Activated T-cell treated with anti-CD3 and anti-CD28 coated beads, Interleukin-2, amount 50 U/mL, for 24 hours (primary cell): ENCODE data around the gene LRRC4.

Source experiments
- DNase-seq: peaks from one replicate; pipeline ENCODE4 v3.0.0-alpha.2; 2020
- H3K27ac Mint-ChIP-seq: 2 replicates; pipeline ENCODE4 v1.8.0; 2020; ENCODE audit warnings: mild to moderate bottlenecking, mixed read lengths
- H3K27me3 Mint-ChIP-seq: 2 replicates; pipeline ENCODE4 v1.8.0; 2020; ENCODE audit warnings: mixed read lengths
- H3K36me3 Mint-ChIP-seq: 2 replicates; pipeline ENCODE4 v1.8.0; 2020; ENCODE audit warnings: low read depth, mixed read lengths
- H3K4me1 Mint-ChIP-seq: 2 replicates; pipeline ENCODE4 v1.8.0; 2020; ENCODE audit warnings: low read depth, mixed read lengths
- H3K4me3 Mint-ChIP-seq: 2 replicates; pipeline ENCODE4 v1.8.0; 2020; ENCODE audit warnings: mild to moderate bottlenecking, moderate library complexity, mixed read lengths
- H3K9me3 Mint-ChIP-seq: 2 replicates; pipeline ENCODE4 v1.8.0; 2020; ENCODE audit warnings: mixed read lengths

The LRRC4 gene

DNA sequence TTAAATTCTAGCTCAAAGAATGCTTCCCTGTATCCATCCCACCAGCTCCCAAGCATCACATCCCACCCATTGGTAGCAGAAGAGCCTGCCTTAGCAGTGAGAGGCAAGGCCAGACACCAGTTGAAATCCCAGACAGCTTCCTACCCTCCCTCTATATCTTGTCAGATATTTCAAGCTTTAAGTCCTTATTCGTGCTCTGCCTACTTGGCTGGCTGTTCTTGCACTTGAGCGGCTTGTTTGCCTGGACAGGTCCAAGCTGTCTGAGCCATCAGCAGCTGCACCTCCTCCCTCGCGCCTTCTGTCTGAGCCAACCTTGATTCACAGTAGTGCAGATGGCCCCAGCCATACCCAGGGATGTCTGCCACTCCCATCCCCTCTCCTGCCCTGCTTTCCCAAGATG lies 16.4 kb downstream of the LRRC4 start:
- DNase-seq = no peak
- no peak overlapping the region for H3K27ac Mint-ChIP-seq
- no peaks in the 10 kb centered on the region for H3K9me3 Mint-ChIP-seq
- H3K4me3 Mint-ChIP-seq = no peak overlapping the region
- peaks cover 80% of the 10 kb centered on the region for H3K36me3 Mint-ChIP-seq
- no peaks in the 10 kb centered on the region for H3K27me3 Mint-ChIP-seq
- no peaks in the 10 kb centered on the region for H3K4me1 Mint-ChIP-seq

DNA sequence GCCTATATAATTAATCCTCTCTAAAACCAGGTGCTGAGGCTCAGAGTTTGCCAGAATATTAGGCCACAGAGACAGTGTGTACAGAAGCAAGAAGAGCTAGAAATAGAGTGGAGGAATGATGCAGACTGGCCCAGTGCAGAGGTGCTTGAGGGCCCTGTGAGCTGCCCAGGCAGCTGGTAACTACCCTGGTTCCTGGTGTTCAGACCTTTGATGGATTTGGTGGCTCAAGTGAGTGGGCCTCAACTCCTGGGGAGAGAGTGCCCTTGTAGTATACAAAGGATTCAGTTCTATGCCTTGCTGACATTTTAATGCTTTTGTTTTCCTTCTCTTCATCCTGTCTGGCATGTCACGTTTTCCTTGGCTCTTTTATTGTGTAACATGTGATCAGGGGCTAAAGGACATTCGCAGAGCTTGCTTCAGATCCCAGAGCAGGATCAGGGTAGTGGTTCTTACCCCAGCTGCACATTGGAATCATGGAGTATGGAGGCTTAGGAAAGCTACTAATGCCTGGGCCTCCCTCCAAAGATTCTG lies 20.0 kb downstream of the LRRC4 start:
- Mint-ChIP-seq H3K27ac (no peak overlapping the region), H3K4me3 (no peak overlapping the region)

DNA sequence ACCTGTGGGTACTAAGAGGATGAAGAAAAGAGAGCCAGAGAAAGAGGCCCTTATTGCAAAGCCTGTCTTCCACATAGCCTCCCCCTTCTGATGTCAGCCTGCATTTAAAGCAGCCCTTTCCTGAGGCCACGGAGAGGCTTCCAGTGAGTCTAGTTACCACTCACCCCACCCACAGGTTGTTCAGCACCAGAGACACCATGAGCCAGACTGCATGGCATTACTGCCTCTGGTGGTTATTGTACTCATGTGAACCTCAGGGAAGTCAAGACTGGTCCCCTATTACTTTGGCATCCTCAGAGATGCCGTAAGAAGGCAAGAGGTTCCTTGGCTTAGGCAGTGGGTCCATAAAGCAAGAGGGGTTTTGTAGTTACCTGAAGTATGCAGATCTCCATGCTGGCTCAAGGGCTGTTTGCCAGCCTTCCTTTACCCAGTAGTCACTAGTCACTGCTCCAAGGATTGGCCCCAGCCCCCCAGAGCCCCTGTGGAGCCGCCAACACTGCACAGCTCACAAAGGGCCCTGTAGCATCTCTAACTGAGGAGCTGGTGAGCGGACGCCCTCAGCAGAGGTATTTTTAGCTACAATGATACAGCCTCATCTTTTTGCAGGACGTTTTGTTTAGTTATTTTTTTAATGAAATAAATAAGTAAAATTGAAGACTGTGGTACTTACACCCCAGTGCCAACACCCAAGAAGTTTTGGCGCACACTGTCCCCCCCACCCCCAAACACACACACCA lies 20.7 kb downstream of the LRRC4 start:
- Mint-ChIP-seq H3K9me3 (no peaks in the 10 kb centered on the region), H3K27me3 (no peaks in the 10 kb centered on the region), H3K36me3 (peaks cover 77% of the 10 kb centered on the region), H3K4me3 (no peak overlapping the region), H3K4me1 (no peaks in the 10 kb centered on the region), H3K27ac (no peak overlapping the region)
- DNase-seq = no peak

More for the DNA sequence above, 20.0 kb downstream of the LRRC4 start:
- Mint-ChIP-seq H3K27me3 (no peaks in the 10 kb centered on the region), H3K9me3 (no peaks in the 10 kb centered on the region), H3K36me3 (peaks cover 70% of the 10 kb centered on the region), H3K4me1 (no peaks in the 10 kb centered on the region)
- no peak for DNase-seq

DNA sequence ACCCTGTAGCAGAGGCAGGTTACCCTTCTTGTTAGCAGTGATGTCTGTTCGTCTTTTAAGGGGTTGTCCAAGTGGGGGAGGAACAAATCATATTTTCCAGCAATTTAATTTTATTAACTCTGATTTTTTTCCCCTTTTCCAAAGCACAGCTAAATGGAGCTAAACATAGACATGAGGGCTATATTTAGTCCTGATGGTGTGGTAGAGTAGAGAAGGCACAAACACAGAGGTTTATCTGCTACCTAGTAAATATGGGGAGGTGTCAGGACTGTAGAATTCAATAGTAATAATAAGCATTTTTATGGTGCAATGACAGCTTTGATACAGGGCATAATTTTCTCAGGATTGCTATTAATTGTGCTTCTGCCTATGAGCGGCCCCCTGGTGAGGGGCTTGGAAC lies 22.5 kb downstream of the LRRC4 start:
- H3K4me1 Mint-ChIP-seq = peaks cover 2% of the 10 kb centered on the region
- H3K36me3 Mint-ChIP-seq = peaks cover 75% of the 10 kb centered on the region
- no peaks in the 10 kb centered on the region for H3K9me3 Mint-ChIP-seq
- H3K27ac Mint-ChIP-seq = no peak overlapping the region
- DNase-seq = no peak
- no peaks in the 10 kb centered on the region for H3K27me3 Mint-ChIP-seq
- H3K4me3 Mint-ChIP-seq = no peak overlapping the region

DNA sequence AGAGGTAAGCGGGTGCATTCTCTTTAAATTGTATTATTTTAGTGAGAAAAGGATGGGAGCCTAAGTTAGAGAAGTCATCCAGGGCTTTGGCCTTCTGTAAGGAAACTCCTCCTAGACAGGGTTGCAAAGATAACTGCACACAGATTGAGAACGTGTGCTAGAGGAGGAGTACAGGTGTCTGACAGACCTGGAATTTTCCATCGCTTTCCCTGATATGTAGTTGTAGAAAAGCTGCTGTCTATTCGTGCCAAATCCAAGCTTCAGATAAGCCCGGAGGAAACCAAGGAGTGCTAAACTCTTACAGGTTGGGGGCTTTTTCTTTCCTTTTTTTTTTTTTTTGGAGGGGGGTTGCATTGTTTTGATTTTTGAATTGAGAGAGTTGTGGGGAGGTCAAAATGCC lies 23.1 kb downstream of the LRRC4 start:
- no peaks in the 10 kb centered on the region for H3K27me3 Mint-ChIP-seq
- no peak overlapping the region for H3K4me3 Mint-ChIP-seq
- H3K27ac Mint-ChIP-seq = no peak overlapping the region
- no peak for DNase-seq
- H3K36me3 Mint-ChIP-seq = peaks cover 75% of the 10 kb centered on the region
- H3K9me3 Mint-ChIP-seq = no peaks in the 10 kb centered on the region
- peaks cover 8% of the 10 kb centered on the region for H3K4me1 Mint-ChIP-seq

DNA sequence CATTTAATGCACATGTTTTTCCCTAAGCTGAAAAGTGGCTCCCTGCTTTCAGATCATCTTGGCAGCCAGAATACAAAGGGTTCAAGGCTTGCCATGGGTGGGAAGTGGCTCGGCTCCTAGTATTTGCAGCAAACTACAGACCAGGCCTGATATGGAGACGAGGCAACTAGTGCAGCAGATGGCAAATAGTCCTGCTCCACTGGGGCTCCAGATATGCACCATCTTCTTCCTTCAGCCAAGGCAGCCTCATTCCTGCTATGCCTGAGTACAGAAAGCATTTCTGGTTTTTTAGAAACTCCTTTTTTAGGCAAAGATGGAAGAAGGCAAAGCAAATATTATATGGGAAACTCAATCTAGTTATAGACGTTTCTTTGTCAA lies 23.9 kb downstream of the LRRC4 start:
- DNase-seq = no peak
- Mint-ChIP-seq H3K27ac (no peak overlapping the region), H3K4me3 (no peak overlapping the region), H3K36me3 (peaks cover 67% of the 10 kb centered on the region), H3K4me1 (peaks cover 15% of the 10 kb centered on the region), H3K9me3 (no peaks in the 10 kb centered on the region), H3K27me3 (no peaks in the 10 kb centered on the region)

DNA sequence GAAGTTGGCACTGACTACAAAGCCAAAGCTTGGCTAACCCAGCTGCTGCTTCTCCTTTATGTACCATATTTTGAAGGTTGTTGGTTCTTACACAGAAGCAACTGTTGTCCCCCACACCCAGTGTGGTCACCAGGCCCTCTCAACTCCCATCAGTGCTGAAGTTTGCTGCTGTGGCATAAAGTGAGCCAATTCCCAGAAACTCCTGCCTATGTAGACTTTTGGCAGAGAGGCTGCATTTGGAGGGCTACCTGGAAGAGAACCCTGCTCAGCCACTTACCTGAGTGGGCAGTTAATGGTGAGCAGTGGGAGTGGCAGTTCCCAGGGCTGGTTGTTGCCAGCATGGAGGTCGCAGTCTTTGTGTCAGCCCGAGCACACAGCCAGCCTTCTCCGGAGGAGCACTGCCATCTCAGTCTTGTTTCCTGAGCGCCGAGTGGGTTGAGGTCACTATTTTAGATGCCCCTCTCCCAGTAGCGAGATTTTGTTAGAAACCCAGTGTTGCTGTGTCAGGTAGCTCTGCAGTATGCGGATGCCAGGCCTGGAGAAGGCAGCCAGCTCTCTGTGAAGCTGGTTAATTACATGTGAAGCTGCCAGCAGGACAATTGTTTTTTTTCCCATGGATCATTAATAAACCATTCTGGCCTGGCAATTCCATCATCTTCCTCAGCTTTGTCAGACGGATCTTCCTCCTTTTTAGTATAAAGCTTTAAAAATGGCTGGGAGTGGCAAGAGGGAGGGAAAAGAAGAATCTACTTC lies 24.5 kb downstream of the LRRC4 start:
- Mint-ChIP-seq H3K4me3 (no peak overlapping the region), H3K27ac (no peak overlapping the region), H3K4me1 (peaks cover 20% of the 10 kb centered on the region), H3K9me3 (no peaks in the 10 kb centered on the region), H3K27me3 (no peaks in the 10 kb centered on the region), H3K36me3 (peaks cover 69% of the 10 kb centered on the region)
- DNase-seq = no peak

DNA sequence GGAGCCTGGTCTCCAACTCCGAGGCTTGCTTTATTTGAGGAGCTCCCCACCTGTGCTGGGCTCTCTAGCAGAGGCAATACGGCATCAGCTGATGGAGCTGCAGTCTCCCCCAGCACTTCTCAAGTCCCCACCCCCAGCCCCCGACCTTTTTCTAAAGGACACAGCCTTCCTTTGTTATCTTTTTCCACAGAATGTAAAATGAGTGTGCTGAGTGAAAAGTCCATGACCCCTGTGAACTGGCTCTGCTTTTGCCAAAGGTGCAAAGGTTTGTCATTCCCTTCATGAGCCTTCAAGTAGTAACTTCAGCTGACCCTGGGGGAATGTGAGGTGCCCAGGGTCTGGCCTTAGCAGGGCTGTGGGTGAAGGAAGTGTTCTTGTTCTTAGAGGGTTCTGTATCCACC lies 25.5 kb downstream of the LRRC4 start:
- H3K27me3 Mint-ChIP-seq = no peaks in the 10 kb centered on the region
- H3K36me3 Mint-ChIP-seq = peaks cover 74% of the 10 kb centered on the region
- peaks cover 23% of the 10 kb centered on the region for H3K4me1 Mint-ChIP-seq
- no peak for DNase-seq
- H3K27ac Mint-ChIP-seq = no peak overlapping the region
- H3K9me3 Mint-ChIP-seq = no peaks in the 10 kb centered on the region
- H3K4me3 Mint-ChIP-seq = no peak overlapping the region

DNA sequence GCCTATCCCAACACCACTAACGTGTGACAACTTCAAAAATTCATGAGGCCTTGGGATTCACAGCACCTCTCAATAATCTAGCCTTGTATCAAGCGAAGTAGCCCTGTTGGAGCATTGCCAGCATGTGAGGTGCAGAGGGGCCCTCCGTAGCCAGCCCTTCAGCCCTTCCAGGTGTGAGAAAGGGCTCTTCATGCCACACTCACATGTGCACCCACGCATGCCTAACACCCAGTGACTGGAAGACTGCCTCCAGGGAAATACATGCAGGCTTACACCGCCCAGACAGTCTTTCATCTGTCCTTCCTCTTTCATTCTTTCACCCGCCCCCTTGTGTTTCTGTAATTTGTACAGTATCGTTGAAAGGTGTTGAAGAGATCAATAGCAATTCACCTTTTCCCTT lies 26.1 kb downstream of the LRRC4 start:
- H3K27me3 Mint-ChIP-seq = no peaks in the 10 kb centered on the region
- peaks cover 25% of the 10 kb centered on the region for H3K4me1 Mint-ChIP-seq
- no peak overlapping the region for H3K27ac Mint-ChIP-seq
- DNase-seq = no peak
- no peak overlapping the region for H3K4me3 Mint-ChIP-seq
- peaks cover 77% of the 10 kb centered on the region for H3K36me3 Mint-ChIP-seq
- no peaks in the 10 kb centered on the region for H3K9me3 Mint-ChIP-seq

DNA sequence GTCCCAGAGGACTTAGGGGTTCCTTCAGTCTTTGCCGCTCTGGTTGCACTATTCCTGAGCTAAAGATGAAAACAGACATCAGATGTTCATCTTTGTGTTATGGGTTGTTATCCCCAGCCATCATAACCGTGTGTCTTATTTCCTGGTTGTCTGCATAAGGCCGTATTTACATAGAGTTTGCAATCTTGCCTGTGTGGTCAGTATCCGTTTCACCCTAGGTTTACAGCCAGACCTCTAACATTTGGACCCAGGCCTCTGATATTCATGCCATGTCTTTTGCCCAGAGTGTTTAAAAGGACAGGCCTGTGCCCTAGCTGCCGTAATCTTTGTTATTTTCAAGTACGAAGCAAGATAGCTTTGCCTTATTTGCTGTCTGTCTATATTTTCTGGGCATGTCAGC lies 26.6 kb downstream of the LRRC4 start:
- no peak for DNase-seq
- H3K27me3 Mint-ChIP-seq = no peaks in the 10 kb centered on the region
- H3K4me3 Mint-ChIP-seq = no peak overlapping the region
- no peaks in the 10 kb centered on the region for H3K9me3 Mint-ChIP-seq
- no peak overlapping the region for H3K27ac Mint-ChIP-seq
- H3K36me3 Mint-ChIP-seq = peaks cover 77% of the 10 kb centered on the region
- H3K4me1 Mint-ChIP-seq = peaks cover 25% of the 10 kb centered on the region

DNA sequence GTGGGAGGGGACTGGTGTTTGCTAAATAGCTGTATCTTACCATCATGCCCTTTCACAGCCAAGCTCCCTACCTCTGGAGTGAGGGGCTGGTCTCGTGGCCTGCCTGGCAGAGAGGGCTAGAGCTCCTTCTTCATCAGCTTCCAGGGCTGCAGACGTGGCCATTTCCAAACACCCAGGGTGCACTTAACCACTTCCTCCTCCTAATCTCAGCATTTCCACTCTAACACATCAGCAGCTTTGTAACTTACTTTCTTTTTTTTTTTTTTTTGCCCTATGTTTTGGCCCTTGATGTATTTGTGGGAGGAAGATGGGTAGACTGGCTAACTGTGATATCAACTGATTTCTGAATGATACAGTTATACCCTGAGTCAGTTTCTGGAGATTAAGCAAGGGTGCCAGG lies 27.4 kb downstream of the LRRC4 start:
- Mint-ChIP-seq H3K36me3 (peaks cover 81% of the 10 kb centered on the region), H3K4me1 (peaks cover 25% of the 10 kb centered on the region), H3K4me3 (no peak overlapping the region), H3K27ac (peak overlapping the region; percentile 22), H3K9me3 (no peaks in the 10 kb centered on the region), H3K27me3 (no peaks in the 10 kb centered on the region)
- no peak for DNase-seq

DNA sequence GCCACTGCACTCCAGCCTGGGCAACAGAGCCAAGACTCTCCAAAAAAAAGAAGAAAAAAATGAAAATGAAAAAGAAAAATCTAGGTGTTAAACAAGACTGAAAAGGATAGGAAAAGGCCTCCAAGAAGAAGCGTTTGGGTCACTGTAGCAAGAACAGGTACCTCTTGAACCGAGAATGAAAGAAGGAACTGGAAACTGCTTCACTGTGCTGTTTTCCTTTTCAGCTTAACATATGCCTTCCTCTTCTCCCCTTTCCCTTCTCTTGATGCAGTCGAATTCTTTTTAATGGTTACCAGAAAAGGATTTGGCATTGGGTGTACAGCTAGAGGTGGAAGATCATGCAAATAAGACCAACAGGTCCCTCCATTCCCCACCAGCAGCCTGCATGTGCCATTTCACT lies 28.1 kb downstream of the LRRC4 start:
- Mint-ChIP-seq H3K9me3 (no peaks in the 10 kb centered on the region), H3K27me3 (no peaks in the 10 kb centered on the region), H3K4me3 (no peak overlapping the region), H3K36me3 (peaks cover 79% of the 10 kb centered on the region), H3K4me1 (peaks cover 25% of the 10 kb centered on the region), H3K27ac (no peak overlapping the region)
- no peak for DNase-seq

DNA sequence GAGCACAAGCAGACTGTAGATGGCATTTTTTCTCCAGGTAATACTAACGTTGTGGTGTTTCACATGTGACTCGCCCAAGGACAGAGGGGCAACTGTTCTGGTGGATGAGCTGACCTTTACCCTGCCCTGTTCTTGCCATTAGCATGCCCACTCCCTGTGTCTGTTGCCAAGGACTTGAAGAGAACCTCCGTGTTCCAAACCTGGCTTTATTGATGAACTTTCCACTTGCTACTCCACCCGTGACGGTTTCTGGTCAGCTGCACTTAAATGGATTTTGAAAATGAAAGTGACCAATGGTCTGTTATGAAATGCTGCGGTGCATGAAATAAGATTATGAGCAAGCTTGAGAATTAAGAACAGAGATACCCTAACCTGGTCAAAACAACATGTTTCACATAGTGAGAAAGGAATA lies 30.4 kb downstream of the LRRC4 start:
- Mint-ChIP-seq H3K9me3 (no peaks in the 10 kb centered on the region), H3K27me3 (no peaks in the 10 kb centered on the region), H3K4me3 (no peak overlapping the region), H3K36me3 (peaks cover 85% of the 10 kb centered on the region), H3K27ac (no peak overlapping the region), H3K4me1 (peaks cover 25% of the 10 kb centered on the region)
- no peak for DNase-seq

DNA sequence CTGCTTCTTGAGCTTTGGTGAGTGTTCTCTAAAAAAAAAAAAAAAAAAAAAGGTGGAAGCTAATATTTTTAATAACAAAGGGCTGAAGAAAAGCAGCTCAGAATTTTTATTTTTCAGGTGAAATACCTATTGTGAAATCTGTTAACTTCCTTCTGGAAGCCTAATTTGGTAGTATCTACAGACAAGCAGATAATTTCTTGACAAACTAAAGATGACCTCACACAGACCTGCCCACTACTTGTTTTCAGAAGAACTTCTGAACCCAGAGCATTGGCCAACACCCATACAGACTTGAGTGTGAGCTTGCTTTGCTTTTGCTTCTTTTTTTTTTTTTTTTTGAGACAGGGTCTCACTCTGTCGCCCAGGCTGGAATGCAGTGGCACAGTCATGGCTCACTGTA lies 31.2 kb downstream of the LRRC4 start:
- Mint-ChIP-seq H3K4me1 (peaks cover 25% of the 10 kb centered on the region), H3K36me3 (peaks cover 85% of the 10 kb centered on the region), H3K4me3 (no peak overlapping the region), H3K27ac (no peak overlapping the region), H3K9me3 (no peaks in the 10 kb centered on the region), H3K27me3 (no peaks in the 10 kb centered on the region)
- DNase-seq = no peak

DNA sequence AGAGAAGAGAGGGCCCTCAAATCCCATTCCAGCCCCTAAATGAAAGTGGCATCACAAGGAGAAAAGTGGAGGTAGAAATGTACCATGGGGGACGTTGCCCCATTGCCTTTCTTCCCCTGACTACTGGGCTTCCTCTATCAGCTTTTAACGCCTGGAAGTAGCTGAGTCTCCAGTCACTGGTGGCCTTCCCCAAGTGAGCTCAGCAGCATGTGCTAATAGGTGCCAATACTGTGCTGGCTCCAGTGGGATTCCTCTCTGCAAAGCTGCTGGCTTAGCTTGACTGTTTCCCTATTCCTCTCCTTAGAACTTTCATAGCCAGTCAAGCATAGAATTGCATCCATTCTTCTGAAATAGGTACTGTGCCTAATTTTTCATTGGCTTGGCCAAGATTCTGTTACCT lies 32.6 kb downstream of the LRRC4 start:
- H3K4me3 Mint-ChIP-seq = no peak overlapping the region
- no peak for DNase-seq
- H3K9me3 Mint-ChIP-seq = no peaks in the 10 kb centered on the region
- H3K4me1 Mint-ChIP-seq = peaks cover 22% of the 10 kb centered on the region
- no peaks in the 10 kb centered on the region for H3K27me3 Mint-ChIP-seq
- peaks cover 85% of the 10 kb centered on the region for H3K36me3 Mint-ChIP-seq
- H3K27ac Mint-ChIP-seq = no peak overlapping the region
